ENCODE data around the gene SYCE1. TPM values are rescaled to one million over a fixed set of nuclear protein-coding genes. Genes with fewer than 3 reads are reported as not detected.

SYCE1 gene
- total and polyA plus RNA-seq, 2 of the 4 experiments (the other 2 are of a cell fraction), result not detected

DNA sequence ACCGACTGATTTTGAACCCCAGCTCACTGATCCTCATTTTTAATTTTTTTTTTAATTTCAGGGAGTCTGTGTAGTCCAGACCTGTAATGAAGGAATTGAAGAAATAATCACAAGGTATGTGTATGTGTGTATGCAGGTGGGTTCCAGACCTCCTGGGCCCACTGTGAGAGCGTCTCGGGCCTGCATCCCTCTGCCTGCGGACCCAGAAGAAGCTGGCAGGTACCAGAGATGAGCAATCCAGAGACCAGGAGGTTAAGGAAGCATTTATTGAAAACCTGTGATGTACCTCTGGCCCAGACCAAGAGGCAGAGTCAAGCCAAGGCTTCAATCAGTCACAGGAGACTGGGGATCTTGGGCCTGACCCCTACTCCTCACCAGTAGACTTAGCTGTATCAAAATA is 10.8 kb downstream of the SYCE1 start:
- H3K79me1 ChIP-seq (ENCODE audit: low read depth in 1 of 2, low read length in 2 of 2), result no peaks in the 10 kb centered on the region
- no peaks in the 10 kb centered on the region for H3K36me3 ChIP-seq (ENCODE audit: control insufficient read depth, insufficient read depth, low read length)
- H3K27me3 ChIP-seq (ENCODE audit: control insufficient read depth, insufficient read depth, low read length), result no peaks in the 10 kb centered on the region
- H3K14ac ChIP-seq (replicated peaks; ENCODE audit: low read depth, low read length), result no peak overlapping the region
- no peak overlapping the region for H2AK9ac ChIP-seq (replicated peaks; ENCODE audit: low read depth, low read length, poor library complexity)
- in situ Hi-C loops (cut with MboI; ENCODE audit: low sequenced_read_pairs) (no loop called here), intact Hi-C loops (cut with micrococcal nuclease) (no loop called here), dilution Hi-C loops (cut with HindIII; ENCODE audit: low sequenced_read_pairs, unreplicated experiment) (no loop called here)
- no peak overlapping the region for H2AFZ ChIP-seq (replicated peaks; ENCODE audit: low read length, poor library complexity)
- H3K9me1 ChIP-seq (ENCODE audit: insufficient read depth, low read length), result no peaks in the 10 kb centered on the region
- no peak overlapping the region for H3K27ac ChIP-seq (ENCODE audit: insufficient read depth, low read length)
- POLR2A ChIA-PET (ENCODE audit: unreplicated experiment), result no interaction called here
- H3K18ac ChIP-seq (ENCODE audit: low read depth, low read length), result no peak overlapping the region
- no peak overlapping the region for H2AK5ac ChIP-seq (ENCODE audit: low read depth, low read length)
- H2BK120ac ChIP-seq (ENCODE audit: low read depth, low read length), result no peak overlapping the region
- no peak overlapping the region for H3K4ac ChIP-seq (ENCODE audit: low read depth, low read length)
- no peak overlapping the region for H4K8ac ChIP-seq (ENCODE audit: low read depth in 2 of 2, low read length in 2 of 2)
- no TSS peak for BruUV-seq (replicated peaks)
- H2BK5ac ChIP-seq (ENCODE audit: low read depth, low read length, poor library complexity, severe bottlenecking), result no peak overlapping the region
- H3K9ac ChIP-seq (ENCODE audit: low read depth, low read length), result no peak overlapping the region
- no peak overlapping the region for H3K4me2 ChIP-seq (ENCODE audit: low read depth, low read length)
- no peak overlapping the region for H4K5ac ChIP-seq (ENCODE audit: low read depth, low read length)
- H4K20me1 ChIP-seq (ENCODE audit: insufficient read depth, low read length), result no peaks in the 10 kb centered on the region
- TF ChIP-seq CEBPB (IDR thresholded peaks at IDR 0.05; ENCODE audit: low read depth, low read length), result no peak
- no peak for TF ChIP-seq SMC3 (IDR thresholded peaks at IDR 0.05; ENCODE audit: low read depth, low read length)
- no peak for TF ChIP-seq BHLHE40 (IDR thresholded peaks at IDR 0.05; ENCODE audit: low read depth, low read length)
- TF ChIP-seq, protein P1, sequence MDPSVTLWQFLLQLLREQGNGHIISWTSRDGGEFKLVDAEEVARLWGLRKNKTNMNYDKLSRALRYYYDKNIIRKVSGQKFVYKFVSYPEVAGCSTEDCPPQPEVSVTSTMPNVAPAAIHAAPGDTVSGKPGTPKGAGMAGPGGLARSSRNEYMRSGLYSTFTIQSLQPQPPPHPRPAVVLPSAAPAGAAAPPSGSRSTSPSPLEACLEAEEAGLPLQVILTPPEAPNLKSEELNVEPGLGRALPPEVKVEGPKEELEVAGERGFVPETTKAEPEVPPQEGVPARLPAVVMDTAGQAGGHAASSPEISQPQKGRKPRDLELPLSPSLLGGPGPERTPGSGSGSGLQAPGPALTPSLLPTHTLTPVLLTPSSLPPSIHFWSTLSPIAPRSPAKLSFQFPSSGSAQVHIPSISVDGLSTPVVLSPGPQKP (IDR thresholded peaks at IDR 0.05; ENCODE audit: borderline replicate concordance, low read depth, low read length), result no peak
- TF ChIP-seq, protein P2, sequence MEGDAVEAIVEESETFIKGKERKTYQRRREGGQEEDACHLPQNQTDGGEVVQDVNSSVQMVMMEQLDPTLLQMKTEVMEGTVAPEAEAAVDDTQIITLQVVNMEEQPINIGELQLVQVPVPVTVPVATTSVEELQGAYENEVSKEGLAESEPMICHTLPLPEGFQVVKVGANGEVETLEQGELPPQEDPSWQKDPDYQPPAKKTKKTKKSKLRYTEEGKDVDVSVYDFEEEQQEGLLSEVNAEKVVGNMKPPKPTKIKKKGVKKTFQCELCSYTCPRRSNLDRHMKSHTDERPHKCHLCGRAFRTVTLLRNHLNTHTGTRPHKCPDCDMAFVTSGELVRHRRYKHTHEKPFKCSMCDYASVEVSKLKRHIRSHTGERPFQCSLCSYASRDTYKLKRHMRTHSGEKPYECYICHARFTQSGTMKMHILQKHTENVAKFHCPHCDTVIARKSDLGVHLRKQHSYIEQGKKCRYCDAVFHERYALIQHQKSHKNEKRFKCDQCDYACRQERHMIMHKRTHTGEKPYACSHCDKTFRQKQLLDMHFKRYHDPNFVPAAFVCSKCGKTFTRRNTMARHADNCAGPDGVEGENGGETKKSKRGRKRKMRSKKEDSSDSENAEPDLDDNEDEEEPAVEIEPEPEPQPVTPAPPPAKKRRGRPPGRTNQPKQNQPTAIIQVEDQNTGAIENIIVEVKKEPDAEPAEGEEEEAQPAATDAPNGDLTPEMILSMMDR (conservative IDR thresholded peaks at IDR 0.05; ENCODE audit: low read depth, low read length), result no peak
- no peak for TF ChIP-seq RFX5 (IDR thresholded peaks at IDR 0.05; ENCODE audit: low read depth, low read length)
- TF ChIP-seq RCOR1 (IDR thresholded peaks at IDR 0.05; ENCODE audit: insufficient replicate concordance, low read length), result no peak
- no peak for TF ChIP-seq MAZ (IDR thresholded peaks at IDR 0.05; ENCODE audit: borderline replicate concordance, low read depth, low read length)
- no peak for TF ChIP-seq RAD21 (IDR thresholded peaks at IDR 0.05; ENCODE audit: low read length)
- no peak for TF ChIP-seq NFE2L2 (IDR thresholded peaks at IDR 0.05; ENCODE audit: low read depth, low read length)
- TF ChIP-seq POLR2A (IDR thresholded peaks at IDR 0.05; ENCODE audit: low read depth, low read length), result no peak
- TF ChIP-seq, protein P3, sequence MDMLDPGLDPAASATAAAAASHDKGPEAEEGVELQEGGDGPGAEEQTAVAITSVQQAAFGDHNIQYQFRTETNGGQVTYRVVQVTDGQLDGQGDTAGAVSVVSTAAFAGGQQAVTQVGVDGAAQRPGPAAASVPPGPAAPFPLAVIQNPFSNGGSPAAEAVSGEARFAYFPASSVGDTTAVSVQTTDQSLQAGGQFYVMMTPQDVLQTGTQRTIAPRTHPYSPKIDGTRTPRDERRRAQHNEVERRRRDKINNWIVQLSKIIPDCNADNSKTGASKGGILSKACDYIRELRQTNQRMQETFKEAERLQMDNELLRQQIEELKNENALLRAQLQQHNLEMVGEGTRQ (IDR thresholded peaks at IDR 0.05; ENCODE audit: low read depth, low read length), result no peak
- TF ChIP-seq FOS (IDR thresholded peaks at IDR 0.05; ENCODE audit: low read depth, low read length), result no peak
- TF ChIP-seq MXI1 (IDR thresholded peaks at IDR 0.05; ENCODE audit: borderline replicate concordance, low read depth, low read length), result no peak
- no peak for TF ChIP-seq MAFK (IDR thresholded peaks at IDR 0.05; ENCODE audit: low read depth, low read length)
- no peak overlapping the region for H3K23ac ChIP-seq (ENCODE audit: low read depth, low read length)
- no peak for DNase-seq
- ATAC-seq (ENCODE audit: low read depth), result no peak
- CTCF ChIA-PET, result interaction anchor here (0.6 kb wide), 1 partner anchor 39 kb away, joined by 6 read pairs; no protein-coding TSS in a partner anchor
- no peak overlapping the region for H3K4me3 ChIP-seq (ENCODE audit: insufficient read depth, low read depth, low read length)
- H4K91ac ChIP-seq (ENCODE audit: insufficient read depth, low read depth, low read length), result no peak overlapping the region
- no peak overlapping the region for H2BK20ac ChIP-seq (ENCODE audit: low read depth, low read length)
- H2BK15ac ChIP-seq (ENCODE audit: low read depth, low read length), result no peak overlapping the region
- WGBS, 2 experiments (ENCODE audit: extremely low coverage in 2 of 2, insufficient read length in 1 of 2), result no CpG with 5 or more reads among the region's 4 CpGs
- H3K4me1 ChIP-seq (ENCODE audit: control insufficient read depth, insufficient read depth, low read length), result no peaks in the 10 kb centered on the region
- H3K56ac ChIP-seq (ENCODE audit: extremely low read depth, insufficient read depth, low read length), result no peak overlapping the region
- no peaks in the 10 kb centered on the region for H3K9me3 ChIP-seq (ENCODE audit: control insufficient read depth, insufficient read depth, low read length)
